IMR-90 (cell line): Measurements from ENCODE around the gene MYCBPAP. TPM values are rescaled to one million over a fixed set of nuclear protein-coding genes. Genes with fewer than 3 reads are reported as not detected.

Source experiments
- ATAC-seq: fragments of 200-7000 bp; cut with Tn5 transposase; 2 replicates; pipeline ENCODE4 v1.9.1; 2020; ENCODE audit warnings: low read depth, mild to moderate bottlenecking, moderate library complexity
- BruUV-seq: library from RNA; stranded (reverse); fragments of 400-500 nt; replicated peaks from 2 replicates; lab custom pipeline; 2021; lab: Mats Ljungman, UMichigan
- CTCF ChIA-PET: fragments of 300-600 bp; formaldehyde crosslinking; extraction: SDS; loops from one replicate; lab custom pipeline; 2021; ENCODE audit warnings: antibody characterized with exemption; lab: Yijun Ruan, JAX
- POLR2A ChIA-PET: fragments of 300-600 bp; sonication (Branson Sonifier 250); formaldehyde crosslinking; loops from one replicate; lab custom pipeline; 2022; ENCODE audit warnings: antibody characterized with exemption; ENCODE audit not compliant: unreplicated experiment; lab: Charles Lee
- DNase-seq: peaks from one replicate; pipeline ENCODE4 v3.0.0; 2013
- H2AFZ ChIP-seq: replicated peaks from 2 replicates; pipeline ENCODE3; 2013; ENCODE audit warnings: low read length, mild to moderate bottlenecking; ENCODE audit not compliant: poor library complexity
- H2AK5ac ChIP-seq: 2 replicates; pipeline ENCODE4 v1.6.1; 2013; ENCODE audit warnings: low read depth, low read length, inconsistent platforms
- H2AK9ac ChIP-seq: replicated peaks from 2 replicates; pipeline ENCODE3; 2013; ENCODE audit warnings: mild to moderate bottlenecking, low read depth, low read length, moderate library complexity; ENCODE audit not compliant: poor library complexity
- H2BK120ac ChIP-seq: 2 replicates; pipeline ENCODE4 v1.6.1; 2013; ENCODE audit warnings: low read depth, low read length, inconsistent platforms
- H2BK15ac ChIP-seq: 3 replicates; pipeline ENCODE4 v1.6.1; 2013; ENCODE audit warnings: low read depth, low read length, inconsistent platforms
- H2BK20ac ChIP-seq: 2 replicates; pipeline ENCODE4 v1.6.1; 2013; ENCODE audit warnings: low read depth, mild to moderate bottlenecking, inconsistent platforms, low read length, moderate library complexity
- H2BK5ac ChIP-seq: 2 replicates; pipeline ENCODE4 v1.6.1; 2013; ENCODE audit warnings: mild to moderate bottlenecking, low read depth, low read length, inconsistent platforms; ENCODE audit not compliant: poor library complexity, severe bottlenecking
- H3K14ac ChIP-seq: replicated peaks from 2 replicates; pipeline ENCODE4 v1.6.1; 2013; ENCODE audit warnings: low read depth, low read length, inconsistent platforms
- H3K18ac ChIP-seq: 2 replicates; pipeline ENCODE4 v1.6.1; 2013; ENCODE audit warnings: low read depth, low read length, control low read depth
- H3K23ac ChIP-seq: 2 replicates; pipeline ENCODE4 v1.6.1; 2013; ENCODE audit warnings: low read depth, low read length, inconsistent platforms
- H3K27ac ChIP-seq: 2 replicates; pipeline ENCODE4 v1.5.1; 2013; ENCODE audit warnings: mild to moderate bottlenecking, control low read depth, low read length; ENCODE audit not compliant: insufficient read depth
- H3K27me3 ChIP-seq: 2 replicates; pipeline ENCODE4 v1.6.1; 2013; ENCODE audit warnings: low read length; ENCODE audit not compliant: control insufficient read depth, insufficient read depth
- H3K36me3 ChIP-seq: 2 replicates; pipeline ENCODE4 v1.6.1; 2013; ENCODE audit warnings: low read length, mixed read lengths; ENCODE audit not compliant: control insufficient read depth, insufficient read depth
- H3K4ac ChIP-seq: 2 replicates; pipeline ENCODE4 v1.6.1; 2013; ENCODE audit warnings: low read depth, low read length, inconsistent platforms
- H3K4me1 ChIP-seq: 2 replicates; pipeline ENCODE4 v1.6.1; 2013; ENCODE audit warnings: low read length, mixed read lengths; ENCODE audit not compliant: control insufficient read depth, insufficient read depth
- H3K4me2 ChIP-seq: 2 replicates; pipeline ENCODE4 v1.6.1; 2013; ENCODE audit warnings: low read depth, mild to moderate bottlenecking, control low read depth, low read length, moderate library complexity
- H3K4me3 ChIP-seq: 2 replicates; pipeline ENCODE4 v1.5.1; 2013; ENCODE audit warnings: low read depth, mild to moderate bottlenecking, control low read depth, low read length, moderate library complexity; ENCODE audit not compliant: insufficient read depth
- H3K56ac ChIP-seq: 2 replicates; pipeline ENCODE4 v1.6.1; 2013; ENCODE audit warnings: low read length, inconsistent platforms; ENCODE audit not compliant: insufficient read depth; ENCODE audit errors: extremely low read depth
- H3K79me1 ChIP-seq, 2 experiments: 2 replicates each; pipeline ENCODE4 v1.6.1; 2013; ENCODE audit warnings: low read length in 2 of 2, inconsistent platforms in 1 of 2, low read depth in 1 of 2
- H3K9ac ChIP-seq: 2 replicates; pipeline ENCODE4 v1.6.1; 2013; ENCODE audit warnings: low read depth, low read length, control low read depth
- H3K9me1 ChIP-seq: 2 replicates; pipeline ENCODE4 v1.6.1; 2013; ENCODE audit warnings: low read length, inconsistent platforms; ENCODE audit not compliant: insufficient read depth
- H3K9me3 ChIP-seq: 2 replicates; pipeline ENCODE4 v1.6.1; 2013; ENCODE audit warnings: low read length; ENCODE audit not compliant: control insufficient read depth, insufficient read depth
- H4K20me1 ChIP-seq: 2 replicates; pipeline ENCODE4 v1.6.1; 2013; ENCODE audit warnings: low read length, inconsistent platforms; ENCODE audit not compliant: insufficient read depth
- H4K5ac ChIP-seq: 2 replicates; pipeline ENCODE4 v1.6.1; 2013; ENCODE audit warnings: mild to moderate bottlenecking, low read depth, low read length, control low read depth
- H4K8ac ChIP-seq, 2 experiments: 2 replicates each; pipeline ENCODE4 v1.6.1; 2013; ENCODE audit warnings: low read depth in 2 of 2, low read length in 2 of 2, control low read depth in 1 of 2, inconsistent platforms in 1 of 2
- H4K91ac ChIP-seq: 2 replicates; pipeline ENCODE4 v1.6.1; 2013; ENCODE audit warnings: low read depth, low read length, inconsistent platforms; ENCODE audit not compliant: insufficient read depth
- MAZ ChIP-seq: IDR thresholded peaks from 2 replicates; pipeline ENCODE4 v1.6.1; 2012; ENCODE audit warnings: low read depth, mild to moderate bottlenecking, low read length, improper control_type of control experiment, moderate library complexity, borderline replicate concordance
- NFE2L2 ChIP-seq: fragments of 150-350 bp; IDR thresholded peaks from 2 replicates; pipeline ENCODE4 v1.6.1; 2016; ENCODE audit warnings: low read depth, mild to moderate bottlenecking, low read length
- RFX5 ChIP-seq: IDR thresholded peaks from 2 replicates; pipeline ENCODE4 v1.8.0; 2012; ENCODE audit warnings: low read depth, mild to moderate bottlenecking, low read length, moderate library complexity
- WGBS, 2 experiments: methylation state at CpG; one replicate each; pipeline versions ENCODE4 v1.1.5 to v1.1.7; 2013; ENCODE audit warnings: missing lambda C conversion rate in 2 of 2; ENCODE audit not compliant: insufficient read length in 1 of 2; ENCODE audit errors: extremely low coverage in 2 of 2; 5-methylcytosine and 5-hydroxymethylcytosine counted together
- dilution Hi-C: fragments of 300-500 bp; cut with HindIII; formaldehyde crosslinking; loops from one replicate; pipeline ENCODE4 v1.14.3; 2018; ENCODE audit warnings: low sequenced_read_pairs; ENCODE audit not compliant: unreplicated experiment
- in situ Hi-C: fragments of 300-500 bp; cut with MboI; formaldehyde crosslinking; loops from 3 replicates; pipeline ENCODE4 v1.14.3; 2019; ENCODE audit warnings: low sequenced_read_pairs, inconsistent platforms, mixed read lengths
- intact Hi-C: fragments of 100-400 bp; cut with micrococcal nuclease; formaldehyde crosslinking; loops from 2 replicates; pipeline ENCODE4 v1.10.0; 2022
- polyA plus RNA-seq, 3 experiments: library from polyadenylated mRNA; depleted of rRNA; stranded (reverse); fragments of >200 nt; gene quantifications; 2 replicates each; pipeline ENCODE4 v1.2.3, GENCODE V29; 2012; ENCODE audit warnings: low replicate concordance in 1 of 3
- total RNA-seq: library from RNA; depleted of rRNA; stranded (reverse); fragments of >200 nt; gene quantifications from 2 replicates; pipeline ENCODE4 v1.2.3, GENCODE V29; 2012
- TF ChIP-seq, protein P1 (sequence below): conservative IDR thresholded peaks from 2 replicates; pipeline ENCODE4 v1.5.1; 2012; ENCODE audit warnings: mild to moderate bottlenecking, low read depth, low read length, improper control_type of control experiment

The MYCBPAP gene
- total and polyA plus RNA-seq, 2 of the 4 experiments (the other 2 are of a cell fraction) = 0.17 to 0.18 TPM

DNA sequence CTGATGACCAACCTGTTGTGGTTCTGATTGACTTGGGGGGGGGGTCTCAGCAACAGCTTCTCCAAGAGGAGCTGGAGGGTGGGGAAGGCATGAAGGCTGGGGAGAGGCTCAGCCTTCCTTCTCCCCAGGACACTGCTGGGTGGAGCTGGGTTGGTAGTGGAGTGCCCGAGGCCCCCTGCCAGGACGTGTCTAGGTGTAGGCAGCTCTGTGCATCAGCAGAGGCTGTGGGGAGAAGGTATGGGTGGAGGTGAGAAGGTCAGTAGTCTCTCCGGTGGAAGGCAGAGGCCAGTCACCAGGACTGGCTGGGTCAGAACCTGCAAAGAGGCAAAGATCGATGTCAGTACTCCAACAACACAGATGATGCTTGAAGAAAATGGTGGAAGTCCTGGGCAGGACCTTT, 43.5 kb upstream of the MYCBPAP start:
- Histone ChIP-seq H2AK9ac (no peak overlapping the region), H3K9ac (no peak overlapping the region), H3K27me3 (peaks cover 25% of the 10 kb centered on the region), H2BK5ac (no peak overlapping the region), H4K91ac (no peak overlapping the region), H3K4ac (no peak overlapping the region), H4K20me1 (no peaks in the 10 kb centered on the region; the same call in 1 of the 2 replicates), H3K4me2 (no peak overlapping the region), H3K79me1 (no peaks in the 10 kb centered on the region), H3K18ac (no peak overlapping the region), H4K8ac (no peak overlapping the region), H3K14ac (no peak overlapping the region), H3K4me3 (no peak overlapping the region), H3K23ac (no peak overlapping the region), H3K9me1 (0 out of 2 replicates have a peak, but pooled peaks cover 3% of the 10 kb centered on the region), H2AFZ (no peak overlapping the region), H2BK120ac (no peak overlapping the region), H4K5ac (no peak overlapping the region), H3K36me3 (peaks cover 1% of the 10 kb centered on the region; the same call in 1 of the 2 replicates), H3K4me1 (peaks cover 2% of the 10 kb centered on the region), H2AK5ac (no peak overlapping the region), H2BK20ac (no peak overlapping the region), H2BK15ac (no peak overlapping the region), H3K27ac (no peak overlapping the region), H3K56ac (no peak overlapping the region), H3K9me3 (no peaks in the 10 kb centered on the region)
- in situ Hi-C loops = no loop called here
- no CpG with 5 or more reads among the region's 4 CpGs for WGBS, 2 experiments
- intact Hi-C loops = no loop called here
- no peak for TF ChIP-seq NFE2L2
- TF ChIP-seq, protein P1, sequence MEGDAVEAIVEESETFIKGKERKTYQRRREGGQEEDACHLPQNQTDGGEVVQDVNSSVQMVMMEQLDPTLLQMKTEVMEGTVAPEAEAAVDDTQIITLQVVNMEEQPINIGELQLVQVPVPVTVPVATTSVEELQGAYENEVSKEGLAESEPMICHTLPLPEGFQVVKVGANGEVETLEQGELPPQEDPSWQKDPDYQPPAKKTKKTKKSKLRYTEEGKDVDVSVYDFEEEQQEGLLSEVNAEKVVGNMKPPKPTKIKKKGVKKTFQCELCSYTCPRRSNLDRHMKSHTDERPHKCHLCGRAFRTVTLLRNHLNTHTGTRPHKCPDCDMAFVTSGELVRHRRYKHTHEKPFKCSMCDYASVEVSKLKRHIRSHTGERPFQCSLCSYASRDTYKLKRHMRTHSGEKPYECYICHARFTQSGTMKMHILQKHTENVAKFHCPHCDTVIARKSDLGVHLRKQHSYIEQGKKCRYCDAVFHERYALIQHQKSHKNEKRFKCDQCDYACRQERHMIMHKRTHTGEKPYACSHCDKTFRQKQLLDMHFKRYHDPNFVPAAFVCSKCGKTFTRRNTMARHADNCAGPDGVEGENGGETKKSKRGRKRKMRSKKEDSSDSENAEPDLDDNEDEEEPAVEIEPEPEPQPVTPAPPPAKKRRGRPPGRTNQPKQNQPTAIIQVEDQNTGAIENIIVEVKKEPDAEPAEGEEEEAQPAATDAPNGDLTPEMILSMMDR = no peak
- no peak for TF ChIP-seq MAZ
- TF ChIP-seq RFX5 = no peak
- ChIA-PET POLR2A (no interaction called here), CTCF (no interaction called here)
- dilution Hi-C loops = no loop called here
- ATAC-seq (no peak), DNase-seq (no peak)
- BruUV-seq = no TSS peak
